IMR-90 (cell line): ENCODE data around the gene LRRC36. TPM values are rescaled to one million over a fixed set of nuclear protein-coding genes. Genes with fewer than 3 reads are reported as not detected.

Experiments
- ATAC-seq: fragments of 200-7000 bp; cut with Tn5 transposase; 2 replicates; pipeline ENCODE4 v1.9.1; 2020; ENCODE audit warnings: low read depth, mild to moderate bottlenecking, moderate library complexity
- BruUV-seq: library from RNA; stranded (reverse); fragments of 400-500 nt; replicated peaks from 2 replicates; lab custom pipeline; 2021; lab: Mats Ljungman, UMichigan
- CTCF ChIA-PET: fragments of 300-600 bp; formaldehyde crosslinking; extraction: SDS; loops from one replicate; lab custom pipeline; 2021; ENCODE audit warnings: antibody characterized with exemption; lab: Yijun Ruan, JAX
- POLR2A ChIA-PET: fragments of 300-600 bp; sonication (Branson Sonifier 250); formaldehyde crosslinking; loops from one replicate; lab custom pipeline; 2022; ENCODE audit warnings: antibody characterized with exemption; ENCODE audit not compliant: unreplicated experiment; lab: Charles Lee
- DNase-seq: peaks from one replicate; pipeline ENCODE4 v3.0.0; 2013
- H2AFZ ChIP-seq: replicated peaks from 2 replicates; pipeline ENCODE3; 2013; ENCODE audit warnings: low read length, mild to moderate bottlenecking; ENCODE audit not compliant: poor library complexity
- H2AK5ac ChIP-seq: 2 replicates; pipeline ENCODE4 v1.6.1; 2013; ENCODE audit warnings: low read depth, low read length, inconsistent platforms
- H2AK9ac ChIP-seq: replicated peaks from 2 replicates; pipeline ENCODE3; 2013; ENCODE audit warnings: mild to moderate bottlenecking, low read depth, low read length, moderate library complexity; ENCODE audit not compliant: poor library complexity
- H2BK120ac ChIP-seq: 2 replicates; pipeline ENCODE4 v1.6.1; 2013; ENCODE audit warnings: low read depth, low read length, inconsistent platforms
- H2BK15ac ChIP-seq: 3 replicates; pipeline ENCODE4 v1.6.1; 2013; ENCODE audit warnings: low read depth, low read length, inconsistent platforms
- H2BK20ac ChIP-seq: 2 replicates; pipeline ENCODE4 v1.6.1; 2013; ENCODE audit warnings: low read depth, mild to moderate bottlenecking, inconsistent platforms, low read length, moderate library complexity
- H2BK5ac ChIP-seq: 2 replicates; pipeline ENCODE4 v1.6.1; 2013; ENCODE audit warnings: mild to moderate bottlenecking, low read depth, low read length, inconsistent platforms; ENCODE audit not compliant: poor library complexity, severe bottlenecking
- H3K14ac ChIP-seq: replicated peaks from 2 replicates; pipeline ENCODE4 v1.6.1; 2013; ENCODE audit warnings: low read depth, low read length, inconsistent platforms
- H3K18ac ChIP-seq: 2 replicates; pipeline ENCODE4 v1.6.1; 2013; ENCODE audit warnings: low read depth, low read length, control low read depth
- H3K23ac ChIP-seq: 2 replicates; pipeline ENCODE4 v1.6.1; 2013; ENCODE audit warnings: low read depth, low read length, inconsistent platforms
- H3K27ac ChIP-seq: 2 replicates; pipeline ENCODE4 v1.5.1; 2013; ENCODE audit warnings: mild to moderate bottlenecking, control low read depth, low read length; ENCODE audit not compliant: insufficient read depth
- H3K27me3 ChIP-seq: 2 replicates; pipeline ENCODE4 v1.6.1; 2013; ENCODE audit warnings: low read length; ENCODE audit not compliant: control insufficient read depth, insufficient read depth
- H3K36me3 ChIP-seq: 2 replicates; pipeline ENCODE4 v1.6.1; 2013; ENCODE audit warnings: low read length, mixed read lengths; ENCODE audit not compliant: control insufficient read depth, insufficient read depth
- H3K4ac ChIP-seq: 2 replicates; pipeline ENCODE4 v1.6.1; 2013; ENCODE audit warnings: low read depth, low read length, inconsistent platforms
- H3K4me1 ChIP-seq: 2 replicates; pipeline ENCODE4 v1.6.1; 2013; ENCODE audit warnings: low read length, mixed read lengths; ENCODE audit not compliant: control insufficient read depth, insufficient read depth
- H3K4me2 ChIP-seq: 2 replicates; pipeline ENCODE4 v1.6.1; 2013; ENCODE audit warnings: low read depth, mild to moderate bottlenecking, control low read depth, low read length, moderate library complexity
- H3K4me3 ChIP-seq: 2 replicates; pipeline ENCODE4 v1.5.1; 2013; ENCODE audit warnings: low read depth, mild to moderate bottlenecking, control low read depth, low read length, moderate library complexity; ENCODE audit not compliant: insufficient read depth
- H3K56ac ChIP-seq: 2 replicates; pipeline ENCODE4 v1.6.1; 2013; ENCODE audit warnings: low read length, inconsistent platforms; ENCODE audit not compliant: insufficient read depth; ENCODE audit errors: extremely low read depth
- H3K79me1 ChIP-seq, 2 experiments: 2 replicates each; pipeline ENCODE4 v1.6.1; 2013; ENCODE audit warnings: low read length in 2 of 2, inconsistent platforms in 1 of 2, low read depth in 1 of 2
- H3K9ac ChIP-seq: 2 replicates; pipeline ENCODE4 v1.6.1; 2013; ENCODE audit warnings: low read depth, low read length, control low read depth
- H3K9me1 ChIP-seq: 2 replicates; pipeline ENCODE4 v1.6.1; 2013; ENCODE audit warnings: low read length, inconsistent platforms; ENCODE audit not compliant: insufficient read depth
- H3K9me3 ChIP-seq: 2 replicates; pipeline ENCODE4 v1.6.1; 2013; ENCODE audit warnings: low read length; ENCODE audit not compliant: control insufficient read depth, insufficient read depth
- H4K20me1 ChIP-seq: 2 replicates; pipeline ENCODE4 v1.6.1; 2013; ENCODE audit warnings: low read length, inconsistent platforms; ENCODE audit not compliant: insufficient read depth
- H4K5ac ChIP-seq: 2 replicates; pipeline ENCODE4 v1.6.1; 2013; ENCODE audit warnings: mild to moderate bottlenecking, low read depth, low read length, control low read depth
- H4K8ac ChIP-seq, 2 experiments: 2 replicates each; pipeline ENCODE4 v1.6.1; 2013; ENCODE audit warnings: low read depth in 2 of 2, low read length in 2 of 2, control low read depth in 1 of 2, inconsistent platforms in 1 of 2
- H4K91ac ChIP-seq: 2 replicates; pipeline ENCODE4 v1.6.1; 2013; ENCODE audit warnings: low read depth, low read length, inconsistent platforms; ENCODE audit not compliant: insufficient read depth
- CEBPB ChIP-seq: IDR thresholded peaks from 2 replicates; pipeline ENCODE4 v1.6.1; 2012; ENCODE audit warnings: low read depth, low read length, improper control_type of control experiment
- CHD1 ChIP-seq: IDR thresholded peaks from 2 replicates; pipeline ENCODE4 v1.6.1; 2012; ENCODE audit warnings: low read depth, low read length, improper control_type of control experiment
- FOS ChIP-seq: fragments of 150-350 bp; IDR thresholded peaks from 2 replicates; pipeline ENCODE4 v1.6.1; 2016; ENCODE audit warnings: low read depth, low read length
- MAFK ChIP-seq: IDR thresholded peaks from 2 replicates; pipeline ENCODE4 v1.6.1; 2012; ENCODE audit warnings: low read depth, low read length, improper control_type of control experiment
- MAZ ChIP-seq: IDR thresholded peaks from 2 replicates; pipeline ENCODE4 v1.6.1; 2012; ENCODE audit warnings: low read depth, mild to moderate bottlenecking, low read length, improper control_type of control experiment, moderate library complexity, borderline replicate concordance
- MXI1 ChIP-seq: IDR thresholded peaks from 2 replicates; pipeline ENCODE4 v1.6.1; 2012; ENCODE audit warnings: low read depth, mild to moderate bottlenecking, low read length, moderate library complexity, borderline replicate concordance
- RAD21 ChIP-seq: IDR thresholded peaks from 2 replicates; pipeline ENCODE4 v1.6.1; 2012; ENCODE audit warnings: low read length, improper control_type of control experiment
- RCOR1 ChIP-seq: IDR thresholded peaks from 2 replicates; pipeline ENCODE4 v1.6.1; 2012; ENCODE audit warnings: mild to moderate bottlenecking, low read length, improper control_type of control experiment; ENCODE audit not compliant: insufficient replicate concordance
- RFX5 ChIP-seq: IDR thresholded peaks from 2 replicates; pipeline ENCODE4 v1.8.0; 2012; ENCODE audit warnings: low read depth, mild to moderate bottlenecking, low read length, moderate library complexity
- WGBS, 2 experiments: methylation state at CpG; one replicate each; pipeline versions ENCODE4 v1.1.5 to v1.1.7; 2013; ENCODE audit warnings: missing lambda C conversion rate in 2 of 2; ENCODE audit not compliant: insufficient read length in 1 of 2; ENCODE audit errors: extremely low coverage in 2 of 2; 5-methylcytosine and 5-hydroxymethylcytosine counted together
- dilution Hi-C: fragments of 300-500 bp; cut with HindIII; formaldehyde crosslinking; loops from one replicate; pipeline ENCODE4 v1.14.3; 2018; ENCODE audit warnings: low sequenced_read_pairs; ENCODE audit not compliant: unreplicated experiment
- in situ Hi-C: fragments of 300-500 bp; cut with MboI; formaldehyde crosslinking; loops from 3 replicates; pipeline ENCODE4 v1.14.3; 2019; ENCODE audit warnings: low sequenced_read_pairs, inconsistent platforms, mixed read lengths
- intact Hi-C: fragments of 100-400 bp; cut with micrococcal nuclease; formaldehyde crosslinking; loops from 2 replicates; pipeline ENCODE4 v1.10.0; 2022
- polyA plus RNA-seq, 3 experiments: library from polyadenylated mRNA; depleted of rRNA; stranded (reverse); fragments of >200 nt; gene quantifications; 2 replicates each; pipeline ENCODE4 v1.2.3, GENCODE V29; 2012; ENCODE audit warnings: low replicate concordance in 1 of 3
- total RNA-seq: library from RNA; depleted of rRNA; stranded (reverse); fragments of >200 nt; gene quantifications from 2 replicates; pipeline ENCODE4 v1.2.3, GENCODE V29; 2012
- TF ChIP-seq, protein P1 (sequence below): conservative IDR thresholded peaks from 2 replicates; pipeline ENCODE4 v1.5.1; 2012; ENCODE audit warnings: mild to moderate bottlenecking, low read depth, low read length, improper control_type of control experiment
- TF ChIP-seq, protein P2 (sequence below): fragments of 150-350 bp; IDR thresholded peaks from 2 replicates; pipeline ENCODE4 v1.6.1; 2017; ENCODE audit warnings: mild to moderate bottlenecking, antibody characterized with exemption, low read length, low read depth

LRRC36 gene
- total and polyA plus RNA-seq, 2 of the 4 experiments (the other 2 are of a cell fraction) = 0.18 to 0.29 TPM

GRCh38 chr16:67302970-67303369 is 23.6 kb upstream of the LRRC36 start:
- in situ Hi-C loops (no loop called here), dilution Hi-C loops (no loop called here), intact Hi-C loops (no loop called here)
- Histone ChIP-seq H3K27ac (no peak overlapping the region), H3K9me1 (no peaks in the 10 kb centered on the region; the same call in 1 of the 2 replicates), H3K18ac (no peak overlapping the region), H4K5ac (no peak overlapping the region), H3K27me3 (no peaks in the 10 kb centered on the region), H3K23ac (no peak overlapping the region), H3K4me3 (no peak overlapping the region), H3K14ac (no peak overlapping the region), H2BK120ac (no peak overlapping the region; the same call in 1 of the 2 replicates), H3K36me3 (no peaks in the 10 kb centered on the region), H3K4me2 (no peak overlapping the region), H2AK9ac (no peak overlapping the region), H2BK5ac (no peak overlapping the region), H3K4me1 (peaks cover 4% of the 10 kb centered on the region), H2BK20ac (no peak overlapping the region), H2AK5ac (peak overlapping the region; percentile 4; the same call in 1 of the 2 replicates), H4K20me1 (no peaks in the 10 kb centered on the region), H3K9ac (no peak overlapping the region), H3K4ac (no peak overlapping the region), H2AFZ (no peak overlapping the region), H3K56ac (no peak overlapping the region), H4K91ac (no peak overlapping the region), H4K8ac (no peak overlapping the region), H3K79me1 (no peaks in the 10 kb centered on the region), H2BK15ac (no peak overlapping the region), H3K9me3 (no peaks in the 10 kb centered on the region)
- no CpG with 5 or more reads among the region's 8 CpGs for WGBS, 2 experiments
- ATAC-seq = no peak
- ChIA-PET POLR2A (no interaction called here), CTCF (no interaction called here)
- DNase-seq = no peak
- no TSS peak for BruUV-seq
- TF ChIP-seq CEBPB (no peak), MAZ (no peak), RFX5 (no peak), RAD21 (no peak), MAFK (no peak), CHD1 (no peak), MXI1 (no peak), FOS (no peak), RCOR1 (no peak)
- TF ChIP-seq, protein P1, sequence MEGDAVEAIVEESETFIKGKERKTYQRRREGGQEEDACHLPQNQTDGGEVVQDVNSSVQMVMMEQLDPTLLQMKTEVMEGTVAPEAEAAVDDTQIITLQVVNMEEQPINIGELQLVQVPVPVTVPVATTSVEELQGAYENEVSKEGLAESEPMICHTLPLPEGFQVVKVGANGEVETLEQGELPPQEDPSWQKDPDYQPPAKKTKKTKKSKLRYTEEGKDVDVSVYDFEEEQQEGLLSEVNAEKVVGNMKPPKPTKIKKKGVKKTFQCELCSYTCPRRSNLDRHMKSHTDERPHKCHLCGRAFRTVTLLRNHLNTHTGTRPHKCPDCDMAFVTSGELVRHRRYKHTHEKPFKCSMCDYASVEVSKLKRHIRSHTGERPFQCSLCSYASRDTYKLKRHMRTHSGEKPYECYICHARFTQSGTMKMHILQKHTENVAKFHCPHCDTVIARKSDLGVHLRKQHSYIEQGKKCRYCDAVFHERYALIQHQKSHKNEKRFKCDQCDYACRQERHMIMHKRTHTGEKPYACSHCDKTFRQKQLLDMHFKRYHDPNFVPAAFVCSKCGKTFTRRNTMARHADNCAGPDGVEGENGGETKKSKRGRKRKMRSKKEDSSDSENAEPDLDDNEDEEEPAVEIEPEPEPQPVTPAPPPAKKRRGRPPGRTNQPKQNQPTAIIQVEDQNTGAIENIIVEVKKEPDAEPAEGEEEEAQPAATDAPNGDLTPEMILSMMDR = no peak
- TF ChIP-seq, protein P2, sequence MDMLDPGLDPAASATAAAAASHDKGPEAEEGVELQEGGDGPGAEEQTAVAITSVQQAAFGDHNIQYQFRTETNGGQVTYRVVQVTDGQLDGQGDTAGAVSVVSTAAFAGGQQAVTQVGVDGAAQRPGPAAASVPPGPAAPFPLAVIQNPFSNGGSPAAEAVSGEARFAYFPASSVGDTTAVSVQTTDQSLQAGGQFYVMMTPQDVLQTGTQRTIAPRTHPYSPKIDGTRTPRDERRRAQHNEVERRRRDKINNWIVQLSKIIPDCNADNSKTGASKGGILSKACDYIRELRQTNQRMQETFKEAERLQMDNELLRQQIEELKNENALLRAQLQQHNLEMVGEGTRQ = no peak
